ENCODE results near the gene SLC22A1.

DNA sequence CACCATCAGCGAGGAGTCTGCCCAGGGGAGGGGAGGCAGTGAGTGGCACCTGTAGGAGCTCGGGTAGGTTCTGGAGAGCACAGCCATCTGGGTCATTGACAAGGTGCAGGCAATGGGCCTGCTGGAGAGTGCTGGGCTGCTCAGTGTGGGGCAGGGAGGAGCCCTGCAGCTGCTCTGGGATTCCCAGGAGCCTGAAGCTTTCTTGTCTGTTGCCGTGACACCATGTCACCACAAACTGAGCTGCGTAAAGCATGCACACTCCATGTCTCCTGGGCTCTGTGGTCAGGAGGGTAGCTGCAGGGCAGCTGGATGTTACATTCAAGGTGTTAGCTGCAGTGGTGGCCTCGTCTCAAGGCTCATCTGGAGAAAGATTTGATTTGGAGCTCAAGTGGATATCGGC is 4.5 kb upstream of the SLC22A1 start:
- no peak for TF ChIP-seq ZNF274 (IDR thresholded peaks at IDR 0.05; ENCODE audit: low read depth, low read length)
- TF ChIP-seq, protein P1, sequence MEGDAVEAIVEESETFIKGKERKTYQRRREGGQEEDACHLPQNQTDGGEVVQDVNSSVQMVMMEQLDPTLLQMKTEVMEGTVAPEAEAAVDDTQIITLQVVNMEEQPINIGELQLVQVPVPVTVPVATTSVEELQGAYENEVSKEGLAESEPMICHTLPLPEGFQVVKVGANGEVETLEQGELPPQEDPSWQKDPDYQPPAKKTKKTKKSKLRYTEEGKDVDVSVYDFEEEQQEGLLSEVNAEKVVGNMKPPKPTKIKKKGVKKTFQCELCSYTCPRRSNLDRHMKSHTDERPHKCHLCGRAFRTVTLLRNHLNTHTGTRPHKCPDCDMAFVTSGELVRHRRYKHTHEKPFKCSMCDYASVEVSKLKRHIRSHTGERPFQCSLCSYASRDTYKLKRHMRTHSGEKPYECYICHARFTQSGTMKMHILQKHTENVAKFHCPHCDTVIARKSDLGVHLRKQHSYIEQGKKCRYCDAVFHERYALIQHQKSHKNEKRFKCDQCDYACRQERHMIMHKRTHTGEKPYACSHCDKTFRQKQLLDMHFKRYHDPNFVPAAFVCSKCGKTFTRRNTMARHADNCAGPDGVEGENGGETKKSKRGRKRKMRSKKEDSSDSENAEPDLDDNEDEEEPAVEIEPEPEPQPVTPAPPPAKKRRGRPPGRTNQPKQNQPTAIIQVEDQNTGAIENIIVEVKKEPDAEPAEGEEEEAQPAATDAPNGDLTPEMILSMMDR (IDR thresholded peaks at IDR 0.05 in 2 of 3, conservative IDR thresholded peaks at IDR 0.05 in 1 of 3; ENCODE audit: borderline replicate concordance in 1 of 3, insufficient read depth in 1 of 3, low read depth in 2 of 3, low read length in 2 of 3): no peak
- no peak for TF ChIP-seq EZH2 (IDR thresholded peaks at IDR 0.05)
- no peak for TF ChIP-seq FOSL1 (IDR thresholded peaks at IDR 0.05; ENCODE audit: low read depth)
- no peak for TF ChIP-seq POLR2A (IDR thresholded peaks at IDR 0.05; ENCODE audit: borderline replicate concordance, extremely low read depth, insufficient read depth, insufficient read length)
- no peak for TF ChIP-seq RAD21 (IDR thresholded peaks at IDR 0.05; ENCODE audit: low read depth)
